ENCODE results near the gene CIDEC. TPM values are rescaled to one million over a fixed set of nuclear protein-coding genes. Genes with fewer than 3 reads are reported as not detected.

CIDEC gene
- total and polyA plus RNA-seq, 2 experiments from 2014 or later: not detected

DNA sequence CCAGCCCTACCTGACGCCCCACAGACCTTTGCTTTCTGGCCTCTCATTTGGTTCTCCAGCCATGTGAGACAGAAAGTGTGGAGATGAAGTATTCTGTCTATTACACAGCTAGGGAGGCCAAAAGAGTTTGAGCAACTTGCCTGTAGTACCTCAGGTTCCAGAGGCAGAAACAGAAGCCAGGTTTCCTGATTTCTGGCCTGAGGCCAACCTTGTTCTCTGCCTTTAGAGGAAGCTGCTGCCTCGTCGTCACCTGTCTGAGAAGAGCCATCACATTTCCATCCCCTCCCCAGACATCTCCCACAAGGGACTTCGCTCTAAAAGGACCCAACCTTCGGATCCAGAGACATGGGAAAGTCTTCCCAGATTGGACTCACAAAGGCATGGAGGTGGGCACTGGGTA, 26.4 kb upstream of the CIDEC start:
- DNase-seq (ENCODE audit: low spot score) (no peak), ATAC-seq (no peak)
- Mint-ChIP-seq H3K27ac (no peak overlapping the region), H3K27me3 (ENCODE audit: insufficient read depth, low read depth, poor library complexity) (peaks cover 11% of the 10 kb centered on the region), H3K36me3 (ENCODE audit: low read depth) (peaks cover 5% of the 10 kb centered on the region), H3K4me1 (peaks cover 20% of the 10 kb centered on the region), H3K4me3 (no peak overlapping the region), H3K9me3 (peaks cover 7% of the 10 kb centered on the region)
- no peak overlapping the region for H3K4me3 ChIP-seq
- H3K4me2 ChIP-seq: no peak overlapping the region
- H2AFZ ChIP-seq: no peak overlapping the region
- no peaks in the 10 kb centered on the region for H4K20me1 ChIP-seq (replicated peaks; ENCODE audit: insufficient read depth)
- H3K36me3 ChIP-seq (ENCODE audit: insufficient read depth): no peaks in the 10 kb centered on the region
- H3K9me2 ChIP-seq (ENCODE audit: insufficient read depth): no peaks in the 10 kb centered on the region
- H3K79me2 ChIP-seq (replicated peaks; ENCODE audit: insufficient read depth): no peaks in the 10 kb centered on the region
- no peaks in the 10 kb centered on the region for H3F3A ChIP-seq (replicated peaks; ENCODE audit: low read depth)
- H3K4me1 ChIP-seq (ENCODE audit: insufficient read depth): peaks cover 17% of the 10 kb centered on the region
- no peak overlapping the region for H3K27ac ChIP-seq (ENCODE audit: low read depth)
- no peak for TF ChIP-seq STAT1 (IDR thresholded peaks at IDR 0.05; ENCODE audit: unreplicated experiment)
- TF ChIP-seq, protein P1, sequence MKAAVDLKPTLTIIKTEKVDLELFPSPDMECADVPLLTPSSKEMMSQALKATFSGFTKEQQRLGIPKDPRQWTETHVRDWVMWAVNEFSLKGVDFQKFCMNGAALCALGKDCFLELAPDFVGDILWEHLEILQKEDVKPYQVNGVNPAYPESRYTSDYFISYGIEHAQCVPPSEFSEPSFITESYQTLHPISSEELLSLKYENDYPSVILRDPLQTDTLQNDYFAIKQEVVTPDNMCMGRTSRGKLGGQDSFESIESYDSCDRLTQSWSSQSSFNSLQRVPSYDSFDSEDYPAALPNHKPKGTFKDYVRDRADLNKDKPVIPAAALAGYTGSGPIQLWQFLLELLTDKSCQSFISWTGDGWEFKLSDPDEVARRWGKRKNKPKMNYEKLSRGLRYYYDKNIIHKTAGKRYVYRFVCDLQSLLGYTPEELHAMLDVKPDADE (IDR thresholded peaks at IDR 0.05): no peak
- TF ChIP-seq NANOG (IDR thresholded peaks at IDR 0.05; ENCODE audit: borderline replicate concordance): no peak
- TF ChIP-seq ZNF331 (CRISPR knock-in tag; IDR thresholded peaks at IDR 0.05; ENCODE audit: low read depth): no peak
- no peak for TF ChIP-seq ZNF114 (CRISPR knock-in tag; IDR thresholded peaks at IDR 0.05)
- TF ChIP-seq EZH2phosphoT487 (IDR thresholded peaks at IDR 0.05; ENCODE audit: unreplicated experiment): no peak
- TF ChIP-seq CREB1 (CRISPR knock-in tag; IDR thresholded peaks at IDR 0.05; ENCODE audit: low read depth): no peak
- no peak for TF ChIP-seq JUNB (IDR thresholded peaks at IDR 0.05; ENCODE audit: unreplicated experiment)
- TF ChIP-seq POLR2AphosphoS5 (IDR thresholded peaks at IDR 0.05; ENCODE audit: low read depth): no peak
- no peak for TF ChIP-seq EZH2 (IDR thresholded peaks at IDR 0.05; ENCODE audit: low read depth, unreplicated experiment)
- TF ChIP-seq ZNF462 (CRISPR knock-in tag; IDR thresholded peaks at IDR 0.05): no peak
- TF ChIP-seq, protein P2, sequence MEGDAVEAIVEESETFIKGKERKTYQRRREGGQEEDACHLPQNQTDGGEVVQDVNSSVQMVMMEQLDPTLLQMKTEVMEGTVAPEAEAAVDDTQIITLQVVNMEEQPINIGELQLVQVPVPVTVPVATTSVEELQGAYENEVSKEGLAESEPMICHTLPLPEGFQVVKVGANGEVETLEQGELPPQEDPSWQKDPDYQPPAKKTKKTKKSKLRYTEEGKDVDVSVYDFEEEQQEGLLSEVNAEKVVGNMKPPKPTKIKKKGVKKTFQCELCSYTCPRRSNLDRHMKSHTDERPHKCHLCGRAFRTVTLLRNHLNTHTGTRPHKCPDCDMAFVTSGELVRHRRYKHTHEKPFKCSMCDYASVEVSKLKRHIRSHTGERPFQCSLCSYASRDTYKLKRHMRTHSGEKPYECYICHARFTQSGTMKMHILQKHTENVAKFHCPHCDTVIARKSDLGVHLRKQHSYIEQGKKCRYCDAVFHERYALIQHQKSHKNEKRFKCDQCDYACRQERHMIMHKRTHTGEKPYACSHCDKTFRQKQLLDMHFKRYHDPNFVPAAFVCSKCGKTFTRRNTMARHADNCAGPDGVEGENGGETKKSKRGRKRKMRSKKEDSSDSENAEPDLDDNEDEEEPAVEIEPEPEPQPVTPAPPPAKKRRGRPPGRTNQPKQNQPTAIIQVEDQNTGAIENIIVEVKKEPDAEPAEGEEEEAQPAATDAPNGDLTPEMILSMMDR (conservative IDR thresholded peaks at IDR 0.05; ENCODE audit: low read depth in 2 of 2): no peak
- TF ChIP-seq REST (IDR thresholded peaks at IDR 0.05; ENCODE audit: unreplicated experiment): no peak
- H3K27me3 ChIP-seq (ENCODE audit: insufficient read depth): no peaks in the 10 kb centered on the region

Data from GM23338 (cell line).